ENCODE measurements around the gene ARHGAP15. TPM values are rescaled to one million over a fixed set of nuclear protein-coding genes. Genes with fewer than 3 reads are reported as not detected.

ARHGAP15 gene
- total RNA-seq, 1 experiment from 2014 or later = not detected

DNA sequence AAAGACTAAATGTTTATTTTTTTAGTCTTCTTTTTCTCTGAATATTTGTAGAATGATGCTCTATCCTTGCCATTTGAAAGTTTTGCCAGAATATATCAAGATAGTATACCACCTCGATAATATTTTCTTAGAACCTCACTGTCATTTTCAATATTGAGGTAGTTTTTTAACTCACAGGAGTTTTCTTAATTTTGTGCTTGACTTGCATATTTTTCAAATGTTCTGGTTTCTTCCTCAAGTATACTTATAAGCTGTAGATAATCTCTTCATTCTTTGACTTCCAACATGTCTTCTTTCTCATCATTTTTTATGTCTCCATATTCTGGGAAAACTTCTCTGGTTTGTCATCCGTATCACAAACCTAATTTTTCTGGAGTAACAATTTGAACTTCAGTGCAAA is 559.6 kb downstream of the ARHGAP15 start:
- DNase-seq (ENCODE audit: low read depth) = no peak

DNA sequence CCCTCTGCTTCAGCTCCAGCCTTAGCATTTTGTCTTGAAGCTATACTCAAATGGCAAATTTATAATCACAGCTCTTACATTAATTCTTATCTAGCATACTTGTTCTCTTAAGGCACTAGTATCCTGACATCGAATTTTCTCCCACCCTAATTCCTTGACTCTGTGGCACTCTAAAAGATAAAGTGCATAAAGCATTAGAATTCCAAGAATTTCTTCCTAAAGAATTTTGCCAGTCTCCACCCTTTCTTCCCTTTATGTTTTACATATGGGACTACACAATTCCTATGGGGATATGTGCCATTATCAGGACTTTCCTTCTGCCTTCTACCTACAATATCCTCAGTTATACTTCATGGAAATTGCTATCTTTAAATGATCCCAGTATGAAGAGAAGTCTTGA is 560.3 kb downstream of the ARHGAP15 start:
- DNase-seq (ENCODE audit: low read depth) = no peak

DNA sequence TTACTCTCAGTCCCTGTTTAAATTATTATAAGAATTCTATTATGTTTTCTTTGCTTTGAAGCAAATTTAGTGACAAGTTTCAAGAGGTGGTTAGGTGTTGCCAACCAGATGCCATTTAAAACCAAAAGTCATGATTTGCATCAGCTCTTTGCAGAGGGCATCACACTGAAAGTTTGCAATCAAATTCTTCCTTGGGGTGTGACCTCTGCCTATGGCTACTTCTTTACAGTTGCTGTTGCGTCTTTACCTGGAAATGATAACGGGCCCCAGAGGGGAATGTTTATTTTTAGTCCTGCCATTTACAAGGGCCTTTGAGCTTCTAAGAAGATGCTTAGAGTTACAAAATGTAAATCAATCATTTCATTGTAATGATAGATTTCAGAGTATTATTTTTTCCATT is 561.0 kb downstream of the ARHGAP15 start:
- no peak for DNase-seq (ENCODE audit: low read depth)

DNA sequence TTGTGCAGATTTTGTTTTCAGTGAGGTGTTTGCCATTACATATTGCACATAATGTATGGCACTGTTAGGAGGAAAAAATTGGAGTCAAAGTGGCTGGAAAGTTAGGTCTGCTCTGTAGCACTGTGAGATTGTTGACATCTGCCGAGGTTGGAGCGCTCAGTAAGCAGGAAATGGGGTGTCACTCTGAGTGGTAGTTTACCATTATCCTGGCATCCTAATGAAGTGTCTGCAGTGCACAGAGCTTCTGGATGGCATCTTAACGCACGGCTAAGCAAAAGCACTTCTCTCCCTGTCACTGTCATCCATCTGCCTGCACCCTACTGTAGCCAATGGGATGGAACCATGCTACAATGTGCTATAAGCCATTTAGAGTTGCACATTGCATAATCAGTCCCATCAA is 561.9 kb downstream of the ARHGAP15 start:
- DNase-seq (ENCODE audit: low read depth) = no peak

DNA sequence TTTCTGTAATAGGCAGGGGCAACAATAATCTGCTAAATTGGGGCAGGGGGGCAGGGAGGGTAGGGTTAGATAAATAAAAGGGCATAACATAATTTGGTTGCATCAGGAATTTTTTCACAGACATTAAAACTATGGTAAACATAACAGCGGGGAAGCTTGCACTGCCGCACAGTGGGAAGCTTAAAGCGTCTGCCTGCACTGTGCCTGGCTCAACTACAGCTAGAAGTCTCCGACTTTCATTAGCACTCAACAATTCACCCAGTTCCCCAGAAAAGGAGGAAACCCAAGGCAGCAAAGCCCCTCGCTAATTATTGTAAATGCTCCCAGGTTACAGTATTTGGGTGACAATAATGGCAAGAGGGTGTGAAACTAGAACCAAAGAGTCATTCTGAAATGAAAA is 562.9 kb downstream of the ARHGAP15 start:
- no peak for DNase-seq (ENCODE audit: low read depth)

DNA sequence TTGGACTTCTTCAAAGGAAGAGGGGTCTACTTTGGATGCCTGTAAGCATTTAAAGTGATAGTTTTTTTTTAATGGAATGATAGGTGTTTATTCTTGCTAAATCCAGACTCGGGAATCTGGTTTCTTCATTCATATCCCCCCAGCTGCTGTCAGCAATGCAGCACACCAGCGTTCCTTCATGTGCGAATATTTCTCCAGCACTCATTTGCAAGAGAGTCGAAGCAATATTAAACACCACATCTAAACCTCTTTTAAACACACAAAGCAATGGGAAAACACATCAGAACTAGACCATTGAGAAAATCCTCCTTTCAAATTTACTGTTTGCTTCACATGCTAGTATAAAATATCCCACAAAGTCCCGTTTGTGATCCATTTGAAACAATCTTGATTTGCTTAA is 563.7 kb downstream of the ARHGAP15 start:
- no peak for DNase-seq (ENCODE audit: low read depth)

DNA sequence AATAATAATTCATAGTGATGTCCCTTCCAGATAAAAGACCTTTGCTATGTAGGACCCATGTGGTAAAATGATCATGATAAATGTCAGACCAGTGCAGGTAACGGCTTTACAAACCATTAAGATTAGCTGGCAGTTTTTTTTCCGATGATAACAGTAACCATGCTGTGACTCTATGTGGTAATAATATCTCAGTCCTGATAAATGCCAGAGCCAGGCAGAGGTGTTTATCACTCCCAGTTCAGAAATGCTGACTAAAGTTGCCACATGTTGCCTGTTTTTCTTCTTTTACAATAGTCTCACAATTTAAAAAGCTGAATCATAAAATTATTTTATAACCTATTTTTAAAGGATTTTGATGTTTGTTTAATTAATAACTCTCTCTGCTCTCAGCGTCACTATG is 565.1 kb downstream of the ARHGAP15 start:
- DNase-seq (ENCODE audit: low read depth) = no peak

DNA sequence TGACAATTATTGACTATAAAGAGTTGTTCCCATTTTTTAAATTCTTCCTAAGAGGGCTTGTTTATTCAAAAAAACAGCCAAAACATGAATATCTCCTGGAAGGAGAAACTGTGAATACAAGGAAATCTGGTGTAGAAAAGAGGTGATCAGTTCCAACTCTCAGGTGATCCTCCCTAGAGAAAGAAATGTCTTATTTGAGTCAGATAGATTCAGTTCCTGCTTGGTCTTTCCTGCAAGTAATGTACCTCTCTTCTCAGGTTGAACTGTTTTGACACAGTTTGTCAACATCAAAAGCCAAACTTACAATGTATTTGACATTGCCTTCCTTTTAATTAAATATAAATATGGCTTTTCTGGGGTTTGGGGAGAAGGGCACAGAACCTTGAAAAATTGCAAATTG is 567.4 kb downstream of the ARHGAP15 start:
- no peak for DNase-seq (ENCODE audit: low read depth)

DNA sequence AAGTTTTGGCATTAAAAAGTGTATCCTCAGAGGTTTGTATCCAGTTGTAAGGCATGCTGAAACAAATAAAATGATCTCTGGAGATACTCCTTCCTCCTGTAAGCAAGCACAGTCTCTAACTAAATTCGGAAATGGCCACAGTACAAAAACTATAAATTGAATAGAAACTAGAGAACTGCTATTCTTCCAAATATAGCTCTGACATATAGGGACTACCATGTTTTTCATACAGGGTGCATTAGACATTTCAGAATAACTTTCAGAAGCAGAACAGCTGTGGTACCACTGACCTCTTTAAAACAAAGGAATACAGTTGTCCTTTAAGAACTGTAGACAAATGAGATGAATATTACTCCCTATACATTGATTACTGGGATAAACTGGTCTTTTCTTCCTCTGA is 568.5 kb downstream of the ARHGAP15 start:
- no peak for DNase-seq (ENCODE audit: low read depth)

DNA sequence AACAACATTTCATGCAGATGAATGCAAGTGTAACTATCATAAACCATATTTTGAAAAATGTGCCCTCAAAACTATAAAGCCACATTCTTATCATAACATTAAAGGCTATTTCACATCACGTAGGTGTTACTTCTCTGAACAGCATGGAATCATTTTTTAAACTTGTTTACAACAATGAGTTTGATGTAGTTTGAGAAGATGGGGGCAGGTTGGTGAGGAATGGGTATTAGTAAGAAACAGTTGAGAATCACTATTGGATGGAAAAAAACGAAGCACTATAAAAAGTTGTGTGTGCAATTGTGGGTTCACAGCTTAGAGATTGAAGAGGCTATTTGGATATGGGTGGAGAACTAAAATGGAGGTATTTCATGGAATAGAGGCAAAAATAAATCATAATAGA is 569.1 kb downstream of the ARHGAP15 start:
- no peak for DNase-seq (ENCODE audit: low read depth)

DNA sequence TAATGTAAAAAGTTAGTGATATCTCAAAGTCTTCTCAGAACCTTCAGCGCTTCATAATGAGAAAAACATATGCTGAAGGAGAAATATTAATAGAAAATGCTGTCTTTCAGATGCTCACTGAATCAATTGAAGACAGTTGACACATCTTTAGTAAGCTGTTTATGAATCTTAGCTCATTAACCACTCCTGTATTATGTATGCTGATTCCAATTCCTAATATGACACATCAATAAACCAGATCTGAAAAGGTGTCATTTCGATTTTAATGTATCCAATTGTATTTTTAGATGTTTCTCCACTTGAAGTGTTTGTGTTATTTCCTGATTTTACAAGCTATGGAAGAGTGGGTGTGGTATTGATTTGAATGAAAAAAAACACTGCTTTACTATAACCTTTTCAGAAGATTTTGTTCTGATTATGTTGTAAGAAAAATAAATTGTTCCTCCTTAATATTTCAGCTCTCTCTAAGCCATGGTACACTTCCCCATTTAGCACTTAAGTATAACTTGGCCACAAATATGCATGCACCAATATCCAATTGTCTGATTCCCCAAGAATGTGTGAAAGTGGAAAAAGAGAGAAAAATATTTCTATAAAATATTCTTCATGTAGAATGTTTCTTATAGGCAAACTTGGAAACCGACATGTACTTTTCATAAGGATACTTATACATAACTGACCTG is 569.8 kb downstream of the ARHGAP15 start:
- no peak for DNase-seq (ENCODE audit: low read depth)

DNA sequence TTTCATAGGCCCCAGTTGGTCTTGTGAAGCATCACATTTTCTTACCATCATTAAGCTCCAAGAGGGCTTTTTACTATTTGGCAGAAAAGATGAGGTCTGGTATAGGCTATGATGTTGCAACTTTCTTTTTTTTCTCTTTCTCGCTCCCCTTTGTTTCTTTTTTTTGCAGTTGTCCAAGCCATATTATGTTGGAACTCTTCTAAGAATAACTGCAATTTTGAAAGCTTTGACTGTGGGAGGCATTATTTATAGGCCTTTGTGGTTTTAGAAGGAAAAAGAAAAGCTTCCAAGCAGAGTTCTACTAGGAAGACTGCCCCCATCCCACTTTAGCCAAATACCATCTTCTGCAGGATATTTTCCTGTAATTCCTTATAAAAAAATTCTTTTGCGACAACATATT is 571.6 kb downstream of the ARHGAP15 start:
- DNase-seq (ENCODE audit: low read depth) = peak; percentile 15

DNA sequence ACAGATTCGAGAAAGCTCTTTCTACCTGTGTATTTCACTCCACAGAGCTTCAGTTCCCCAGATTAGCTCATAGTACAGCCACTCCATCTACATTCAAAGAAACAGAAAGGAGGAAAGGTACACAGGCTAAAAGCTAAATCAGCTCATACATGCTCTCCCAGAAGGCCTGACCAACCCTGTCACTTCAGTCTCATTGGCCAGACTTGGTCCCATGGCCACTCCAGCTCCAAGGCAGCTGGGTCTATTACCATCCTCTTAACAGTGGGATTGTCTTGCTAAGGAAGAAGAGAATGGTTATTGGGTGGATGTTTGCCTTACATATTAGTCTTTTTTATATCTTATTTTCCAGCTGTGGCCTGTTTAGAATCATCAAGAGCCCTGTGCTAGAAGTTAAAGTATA is 572.6 kb downstream of the ARHGAP15 start:
- DNase-seq (ENCODE audit: low read depth) = no peak

DNA sequence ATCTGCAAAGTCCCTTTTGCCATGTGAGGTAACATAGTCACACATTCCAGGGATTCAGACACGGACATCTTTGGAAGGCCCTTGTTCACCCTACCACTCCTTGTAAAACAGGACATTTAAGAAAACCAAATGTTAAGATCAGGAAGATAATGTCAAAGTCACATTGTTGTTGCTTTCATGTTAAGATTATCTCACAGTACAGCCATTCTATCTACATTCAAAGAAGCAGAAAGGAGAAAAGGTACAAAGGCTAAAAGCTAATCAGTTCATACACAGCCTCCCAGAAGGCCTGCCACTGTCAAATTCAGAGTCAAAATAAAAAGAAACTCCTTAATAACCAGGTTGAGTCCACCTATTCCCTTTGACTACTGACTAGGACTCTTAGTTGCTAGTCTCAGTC is 573.7 kb downstream of the ARHGAP15 start:
- no peak for DNase-seq (ENCODE audit: low read depth)

DNA sequence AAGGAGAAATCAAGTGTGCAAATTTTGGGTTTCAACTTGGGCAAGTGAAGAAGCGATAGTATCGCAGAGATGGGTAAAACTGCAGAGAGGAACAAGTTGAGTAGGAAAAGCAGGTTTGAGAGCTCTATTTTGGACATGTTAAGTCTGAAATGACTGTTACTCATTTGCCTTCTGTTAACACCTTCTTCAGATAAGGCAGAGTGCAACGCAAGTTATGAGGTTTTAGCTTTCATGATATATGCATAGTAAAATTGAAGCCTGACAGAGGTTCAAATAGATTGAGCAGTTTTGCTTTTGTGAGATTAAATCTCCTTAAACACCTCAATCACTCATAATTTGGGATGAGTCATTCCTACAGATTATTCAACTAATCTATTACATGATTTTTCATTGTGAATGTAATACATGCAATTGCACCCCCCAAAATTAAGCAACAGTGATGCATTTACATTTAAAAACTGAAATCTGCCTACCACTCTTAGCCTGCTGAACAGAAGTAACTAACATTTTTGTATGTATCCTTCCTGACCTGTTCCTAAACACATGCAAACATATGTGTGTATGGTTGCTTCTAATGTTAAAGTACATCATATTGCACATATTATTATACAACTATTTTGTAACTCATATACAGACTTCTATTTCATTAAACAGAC is 575.4 kb downstream of the ARHGAP15 start:
- DNase-seq (ENCODE audit: low read depth) = no peak

DNA sequence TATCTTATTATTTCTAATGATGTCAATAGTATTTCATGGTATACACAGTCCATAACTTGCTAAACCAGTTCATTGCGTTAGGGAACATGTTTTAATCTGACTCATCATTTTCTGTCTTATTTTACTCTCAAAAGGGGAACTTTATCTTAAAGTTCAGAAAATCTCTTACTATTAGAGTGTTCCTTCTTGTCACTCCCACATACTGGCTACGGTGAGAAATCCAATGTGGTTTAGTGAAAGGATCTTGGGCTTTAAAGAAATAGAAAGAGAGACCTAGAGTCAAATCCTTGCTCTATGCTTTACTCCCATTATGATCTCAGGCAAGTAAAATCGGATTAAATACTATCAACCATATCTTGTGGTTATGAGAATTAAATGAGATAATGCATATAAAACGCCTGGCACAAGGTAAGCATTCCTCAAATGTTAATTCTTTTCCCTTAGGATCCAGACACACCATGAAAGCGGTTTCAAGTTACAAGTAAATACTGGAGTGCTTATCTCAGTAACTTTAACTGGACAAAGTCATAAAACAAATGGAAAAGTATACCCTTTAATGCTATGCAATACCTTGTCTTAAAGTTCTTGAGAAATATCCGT is 576.0 kb downstream of the ARHGAP15 start:
- DNase-seq (ENCODE audit: low read depth) = peak; percentile 43

DNA sequence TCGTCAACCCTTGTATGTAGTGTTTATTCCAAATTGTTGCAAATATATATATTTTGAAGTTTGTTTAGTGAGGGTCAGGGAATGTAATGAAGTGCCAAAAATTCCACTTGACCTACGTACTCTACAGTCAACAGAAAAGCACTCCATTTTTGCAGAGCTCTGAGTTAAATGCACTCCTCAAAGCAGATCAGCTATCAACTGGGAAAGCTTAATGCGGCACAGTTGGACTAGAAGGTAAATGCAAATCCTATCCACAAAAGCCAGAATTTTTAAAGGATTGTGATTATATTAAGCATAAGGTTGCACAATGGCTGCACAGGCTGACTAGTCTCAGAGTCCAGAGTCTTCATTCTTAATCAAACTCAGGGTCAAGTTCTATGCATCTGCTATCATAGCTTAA is 577.1 kb downstream of the ARHGAP15 start:
- no peak for DNase-seq (ENCODE audit: low read depth)

DNA sequence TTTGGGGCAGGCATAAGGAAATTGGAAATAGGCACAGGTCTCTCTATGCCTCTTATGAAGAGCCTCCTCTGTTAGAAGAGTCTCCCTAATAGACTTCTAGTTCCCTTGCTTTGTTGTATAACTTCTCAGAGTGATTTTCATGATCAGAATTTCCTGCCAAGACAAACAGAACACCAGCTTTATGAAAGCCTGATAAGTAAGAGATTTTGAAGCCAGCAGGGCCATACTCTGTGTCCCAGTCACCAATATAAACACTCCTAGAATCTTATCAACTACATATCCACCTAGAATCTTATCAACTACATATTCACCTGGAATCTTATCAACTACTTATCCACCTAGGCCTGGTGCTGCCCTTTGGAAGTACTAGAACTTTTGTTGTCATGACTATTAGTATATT is 579.5 kb downstream of the ARHGAP15 start:
- no peak for DNase-seq (ENCODE audit: low read depth)

DNA sequence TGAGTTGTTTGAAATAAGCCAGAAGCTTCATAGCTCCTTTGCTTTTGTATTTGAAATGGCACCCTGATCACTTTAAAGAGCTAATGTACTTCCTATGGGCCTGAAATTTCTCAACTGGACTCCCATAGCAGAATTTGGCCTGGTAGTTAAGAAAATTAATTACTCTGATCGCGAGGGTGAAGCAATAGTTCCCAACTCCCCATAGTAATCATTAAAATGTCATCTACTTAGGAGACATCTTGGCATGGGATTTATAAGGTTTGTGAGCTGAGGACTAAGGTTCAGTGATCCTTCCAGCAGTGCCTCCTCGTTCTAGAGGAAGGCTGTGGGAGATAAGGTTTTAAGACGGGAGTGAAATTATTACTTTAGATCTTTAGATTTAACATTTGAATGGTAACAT is 581.0 kb downstream of the ARHGAP15 start:
- no peak for DNase-seq (ENCODE audit: low read depth)

DNA sequence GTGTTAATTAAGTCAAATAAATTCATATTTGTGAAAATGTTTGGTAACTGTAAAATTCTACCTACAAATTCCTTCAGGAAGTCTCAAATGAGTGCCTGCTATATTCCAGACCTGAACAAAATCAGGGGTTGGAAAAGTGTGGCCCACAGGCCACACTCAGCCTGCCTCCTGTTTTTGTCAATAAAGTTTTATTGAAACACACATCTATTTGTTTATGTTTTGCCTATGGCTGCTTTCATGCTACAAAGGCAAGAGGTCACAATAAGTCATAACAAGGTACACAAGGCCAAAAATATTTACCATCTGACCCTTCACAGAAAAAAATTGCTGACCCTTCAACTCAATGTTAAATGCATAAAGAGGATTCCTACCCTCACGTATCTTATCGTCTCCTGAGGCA is 581.7 kb downstream of the ARHGAP15 start:
- DNase-seq (ENCODE audit: low read depth) = no peak

DNA sequence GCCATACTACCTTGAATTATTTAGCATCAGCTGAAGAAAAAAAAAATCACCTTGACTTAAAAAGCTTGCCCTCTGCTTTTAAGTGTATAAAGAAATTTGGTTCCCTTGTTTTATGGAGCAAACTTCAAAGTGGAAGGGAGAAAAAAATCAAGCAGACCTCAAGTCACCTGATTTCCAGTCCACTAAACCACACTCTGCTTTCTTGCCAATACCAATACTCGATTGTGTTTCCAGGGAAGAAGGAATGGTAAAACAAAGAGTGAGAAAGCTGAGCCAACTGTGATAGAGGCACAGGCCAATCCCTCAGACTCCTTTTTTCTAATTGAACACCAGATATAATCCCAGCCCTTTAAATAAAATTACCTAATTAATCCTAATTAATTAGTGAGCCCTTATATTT is 587.3 kb downstream of the ARHGAP15 start:
- DNase-seq (ENCODE audit: low read depth) = no peak

DNA sequence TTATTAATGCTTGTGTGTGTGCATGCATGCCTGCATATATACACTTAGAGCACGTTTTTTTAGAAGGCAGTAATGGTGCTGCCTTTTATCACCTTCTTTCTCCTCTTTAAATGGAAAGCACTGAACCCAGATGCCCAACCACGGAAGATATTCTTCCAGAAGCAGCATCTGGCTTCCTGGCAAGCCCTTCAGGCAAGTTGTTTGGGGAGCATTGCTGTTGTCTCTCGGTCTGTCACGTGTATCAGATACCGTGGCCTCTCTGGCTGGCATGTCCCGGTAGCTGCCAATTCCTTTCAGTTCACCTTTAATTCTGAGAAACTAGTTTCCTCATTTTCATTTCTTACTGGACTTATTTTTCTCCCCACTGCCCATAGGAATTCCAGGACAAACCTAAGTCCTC is 587.8 kb downstream of the ARHGAP15 start:
- DNase-seq (ENCODE audit: low read depth) = peak; percentile 26

DNA sequence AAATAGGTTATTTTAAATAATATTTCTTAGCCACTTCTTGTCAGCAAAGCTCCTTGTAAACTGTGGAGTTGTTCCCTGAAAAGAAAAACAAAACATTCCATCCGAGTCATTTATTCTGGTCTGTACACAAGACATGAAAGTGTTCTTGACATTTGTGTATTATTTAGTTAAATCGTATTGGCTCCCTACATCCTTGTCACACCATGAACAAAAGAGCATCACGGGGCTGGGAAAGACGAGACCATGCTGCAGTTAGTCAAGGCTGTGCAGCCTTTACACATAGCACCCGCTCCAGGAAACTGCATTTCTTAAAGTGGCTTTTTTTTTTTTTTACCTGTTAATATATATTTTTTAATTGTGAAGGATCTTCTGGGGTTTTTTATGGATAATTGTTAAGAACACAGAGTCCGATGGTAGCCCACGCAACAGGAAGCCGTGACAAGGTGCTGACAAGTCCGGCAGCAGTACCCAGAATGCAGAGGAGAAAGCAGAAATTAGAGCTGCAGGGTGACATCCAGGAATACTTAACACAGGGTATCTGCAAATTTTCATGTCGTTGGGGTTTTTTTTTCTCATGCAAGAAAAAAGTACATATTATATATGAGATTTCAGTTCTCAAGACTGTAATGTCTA is 588.4 kb downstream of the ARHGAP15 start:
- no peak for DNase-seq (ENCODE audit: low read depth)
